Effector CD4-positive, alpha-beta T cell (primary cell): ENCODE data around the gene FLNB.

Experiments
- DNase-seq: peaks from one replicate; pipeline ENCODE4 v3.0.0-alpha.2; 2020

The FLNB gene

DNA sequence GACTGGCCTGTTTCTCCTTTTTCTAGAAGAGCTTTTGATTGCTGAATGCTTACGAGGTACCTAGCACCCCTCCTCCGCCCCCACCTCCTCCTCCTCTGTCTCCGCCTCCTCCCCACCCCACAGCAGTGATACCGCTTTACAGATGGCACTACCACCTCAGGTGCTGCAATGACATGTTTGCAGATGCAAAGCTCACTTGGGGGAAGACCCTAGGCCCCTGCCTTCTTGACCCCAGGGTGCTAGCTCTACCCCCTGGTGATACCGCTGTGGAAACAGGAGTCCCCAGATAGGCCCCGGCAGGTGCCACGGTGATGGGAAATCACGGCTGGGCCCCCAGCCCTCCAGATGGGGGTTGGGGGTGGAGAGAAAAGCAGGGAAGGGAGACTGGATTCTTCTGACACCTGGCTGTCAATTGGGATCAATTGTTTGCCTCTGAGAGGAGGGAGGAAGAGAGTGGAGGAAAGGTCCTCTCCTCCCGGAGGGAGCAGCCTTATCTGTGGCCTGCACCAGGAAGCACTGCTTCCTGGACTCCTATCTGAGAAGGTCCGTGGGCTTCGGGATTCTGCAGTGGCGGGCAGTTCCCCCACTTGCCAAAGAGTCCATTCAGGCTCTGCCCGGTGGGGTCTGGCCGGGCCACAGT, 164.9 kb downstream of the FLNB start:
- DNase-seq = no peak

DNA sequence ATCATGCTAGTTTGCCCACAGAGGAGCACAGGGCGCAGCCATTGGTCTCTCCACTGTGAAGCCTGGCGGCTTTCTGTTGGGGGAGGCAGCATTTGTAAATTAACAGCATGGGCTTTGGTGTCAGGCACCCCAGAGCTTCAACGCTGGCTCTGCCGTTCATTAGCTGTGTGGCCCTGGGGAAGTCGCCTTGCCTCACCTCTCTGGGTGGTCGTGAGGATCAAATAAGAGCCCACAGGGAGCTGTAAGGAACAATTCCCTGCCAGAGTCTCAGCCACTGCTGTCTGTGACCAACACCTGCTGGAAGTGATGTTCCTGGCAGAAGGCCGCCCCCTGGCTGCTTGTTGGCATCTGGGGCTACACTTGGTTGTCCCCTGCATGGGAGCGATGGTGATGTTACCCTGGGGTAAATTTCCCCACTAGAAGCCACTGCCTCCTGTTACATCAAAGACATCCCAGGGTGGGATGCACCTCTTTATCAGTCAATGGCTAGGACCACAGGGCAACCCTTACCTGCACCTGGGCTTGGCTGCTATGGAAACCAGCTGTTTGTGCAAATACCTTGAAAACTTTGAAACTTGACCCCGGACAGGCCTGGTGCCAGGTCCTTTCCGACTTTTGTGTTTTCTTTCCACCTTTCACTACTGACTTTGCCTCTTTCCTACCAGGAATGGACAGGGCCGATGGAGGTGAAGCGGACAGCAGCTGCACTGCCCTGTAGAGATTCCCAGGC, 165.6 kb downstream of the FLNB start:
- peak; percentile 23 for DNase-seq

DNA sequence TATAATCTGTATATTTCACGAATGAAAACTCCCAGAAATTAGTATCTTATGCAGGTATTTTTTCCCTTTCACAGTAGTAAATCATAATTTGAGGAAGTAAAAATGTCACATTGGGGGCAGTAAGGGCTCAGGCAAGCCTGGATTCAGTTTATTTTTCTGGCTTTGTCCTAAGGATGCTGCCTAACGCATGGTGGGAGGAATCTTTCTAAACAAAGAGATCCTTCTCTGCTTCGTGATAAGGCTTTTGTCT, 166.9 kb downstream of the FLNB start:
- no peak for DNase-seq

DNA sequence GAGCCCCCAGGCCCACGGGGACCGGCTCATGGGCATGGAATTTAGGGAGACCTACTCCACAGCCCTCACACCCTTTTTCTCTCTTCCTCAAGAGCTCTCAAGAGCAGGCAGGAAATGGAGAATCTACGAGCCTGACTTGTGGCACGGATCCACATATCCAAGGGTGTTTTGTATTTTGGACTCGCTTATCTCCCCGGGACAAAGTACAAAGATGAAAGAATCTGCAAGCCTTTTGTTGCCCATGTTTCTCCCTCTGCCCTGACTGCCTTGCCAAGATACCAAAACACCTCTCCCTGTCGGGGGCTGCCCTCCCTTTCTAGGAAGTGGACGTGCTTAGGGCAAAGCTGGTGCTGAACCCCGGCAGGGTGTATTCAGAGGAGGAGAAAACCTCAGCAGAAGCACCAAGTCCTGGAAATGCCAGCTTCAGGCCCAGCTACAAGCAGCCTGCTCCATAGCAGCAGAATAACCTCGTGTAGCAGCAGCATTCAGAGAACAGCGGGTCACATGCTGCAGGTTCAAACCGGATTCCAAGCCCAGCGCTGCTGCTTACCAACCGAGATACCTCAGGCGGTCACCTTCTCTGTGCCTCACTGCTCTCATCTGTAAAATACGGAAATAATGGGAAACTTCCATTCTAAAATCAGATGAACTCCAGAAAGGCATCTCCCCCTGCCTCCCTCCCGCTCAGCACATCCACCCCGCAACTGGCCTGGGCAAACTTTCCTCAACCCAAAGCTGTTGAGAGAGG, 167.4 kb downstream of the FLNB start:
- DNase-seq = no peak

DNA sequence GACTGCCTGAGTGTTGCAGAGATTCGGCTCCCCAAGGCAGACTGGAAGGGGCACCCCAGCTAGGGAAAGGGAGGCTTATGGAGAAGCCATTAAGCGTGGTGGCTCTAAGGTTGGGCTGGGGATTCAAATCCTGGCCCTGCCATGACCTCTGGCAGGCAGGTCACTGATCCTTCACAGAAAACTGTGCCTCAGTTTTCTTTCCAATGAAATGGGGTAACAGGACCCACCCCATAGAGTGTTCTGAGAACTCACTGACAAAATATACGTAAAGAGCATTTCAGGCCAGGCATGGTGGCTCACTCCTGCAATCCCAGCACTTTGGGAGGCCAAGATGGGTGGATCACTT, 167.9 kb downstream of the FLNB start:
- no peak for DNase-seq

DNA sequence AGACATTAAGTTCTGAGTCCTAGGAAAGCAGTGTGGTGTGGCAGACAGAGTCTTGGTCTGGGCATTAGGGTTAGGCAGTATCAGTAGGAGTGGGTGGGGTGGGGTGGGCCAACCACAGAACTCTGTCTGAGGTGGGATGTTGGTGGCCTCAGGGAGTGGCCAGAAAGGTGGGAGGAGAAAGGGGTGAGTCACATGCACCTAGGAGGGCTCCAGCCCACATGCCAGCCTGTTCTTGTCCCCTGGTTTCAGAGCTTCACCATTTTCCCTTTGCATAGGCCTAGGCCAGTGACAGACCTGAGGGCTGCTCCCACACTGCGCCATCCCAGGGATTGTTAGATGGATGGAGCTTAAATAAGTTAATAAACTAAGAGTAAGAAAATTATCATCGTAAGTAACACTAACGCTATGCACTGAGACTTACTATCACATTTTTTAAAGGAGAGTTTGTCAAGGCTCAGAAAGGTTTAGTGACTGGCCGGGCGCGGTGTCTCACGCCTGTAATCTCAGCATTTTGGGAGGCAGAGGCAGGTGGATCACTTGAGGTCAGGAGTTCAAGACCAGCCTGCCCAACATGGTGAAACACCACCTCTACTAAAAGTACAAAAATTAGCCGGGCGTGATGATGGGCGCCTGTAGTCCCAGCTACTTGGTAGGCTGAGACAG, 168.7 kb downstream of the FLNB start:
- DNase-seq = no peak

DNA sequence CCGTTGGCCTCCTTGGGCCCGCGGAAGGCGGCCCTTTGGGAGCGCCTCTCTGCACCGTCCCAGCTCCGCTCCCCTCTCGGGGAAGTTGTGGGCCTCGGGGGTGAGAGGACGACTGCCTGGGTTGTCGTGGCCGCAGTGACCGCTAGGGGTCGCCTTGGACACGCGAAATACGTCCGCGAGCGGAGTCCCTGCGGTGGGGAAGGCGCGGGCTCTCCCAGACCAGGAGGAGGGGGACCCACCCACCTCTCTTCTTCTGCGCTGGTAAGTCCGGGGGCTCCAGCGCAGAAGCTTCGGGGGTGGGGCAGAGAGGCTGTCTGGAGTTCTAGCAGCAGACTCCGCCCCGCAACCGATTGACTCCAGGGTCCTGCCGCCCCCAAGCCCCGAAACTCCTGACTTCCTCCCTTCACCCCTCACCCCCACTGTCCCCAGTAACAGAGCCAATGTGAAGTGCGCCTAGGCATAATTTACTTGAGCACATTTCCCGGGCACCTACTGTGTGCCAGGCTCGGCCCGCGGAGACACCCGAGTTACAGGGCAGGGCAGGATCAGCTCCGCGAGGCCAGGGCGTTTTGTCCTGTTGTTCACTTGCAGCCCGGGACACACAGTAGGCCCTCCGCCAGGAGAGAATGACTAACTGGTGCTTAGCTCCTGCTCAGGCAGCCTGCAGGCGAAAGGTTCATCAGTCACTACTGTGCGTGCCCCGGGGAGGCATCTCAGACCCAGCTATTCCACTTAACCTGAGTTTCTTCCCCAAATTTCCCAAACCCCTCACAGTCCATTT, 169.7 kb downstream of the FLNB start:
- DNase-seq = peak; percentile 86

DNA sequence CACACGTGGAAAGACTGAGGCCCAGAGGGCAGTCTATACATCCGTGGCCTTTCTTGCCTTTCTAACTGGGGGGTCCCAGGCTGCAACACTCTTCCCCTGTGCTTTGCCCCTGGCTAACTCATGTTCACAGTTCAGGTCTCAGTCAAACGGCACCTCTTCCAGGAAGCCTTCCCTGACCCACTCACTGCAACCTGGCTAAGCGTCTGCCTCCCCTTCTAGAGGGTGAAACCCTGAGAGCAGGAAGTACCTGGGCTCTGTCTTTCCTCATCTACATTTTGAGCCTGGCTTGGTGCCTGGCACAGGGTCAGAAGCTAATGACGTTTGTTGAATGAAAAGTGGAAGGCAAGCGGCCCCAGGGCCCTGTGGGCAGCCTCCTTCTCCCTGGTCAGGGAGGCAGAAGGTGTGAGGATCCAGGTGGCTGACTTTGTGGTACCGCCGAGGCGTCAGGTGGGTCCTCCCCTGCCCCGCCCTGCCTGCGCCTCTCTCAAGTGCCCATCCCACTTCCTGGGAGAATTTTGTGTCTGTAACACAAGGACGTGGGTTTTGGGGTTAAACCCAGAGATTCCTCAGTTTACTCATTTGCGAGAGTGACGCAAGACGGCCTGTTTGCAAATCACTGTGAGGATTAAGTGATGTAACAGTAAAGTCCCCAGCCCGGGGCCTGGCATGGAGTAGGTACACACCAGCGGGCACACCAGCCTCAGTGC, 170.5 kb downstream of the FLNB start:
- no peak for DNase-seq

DNA sequence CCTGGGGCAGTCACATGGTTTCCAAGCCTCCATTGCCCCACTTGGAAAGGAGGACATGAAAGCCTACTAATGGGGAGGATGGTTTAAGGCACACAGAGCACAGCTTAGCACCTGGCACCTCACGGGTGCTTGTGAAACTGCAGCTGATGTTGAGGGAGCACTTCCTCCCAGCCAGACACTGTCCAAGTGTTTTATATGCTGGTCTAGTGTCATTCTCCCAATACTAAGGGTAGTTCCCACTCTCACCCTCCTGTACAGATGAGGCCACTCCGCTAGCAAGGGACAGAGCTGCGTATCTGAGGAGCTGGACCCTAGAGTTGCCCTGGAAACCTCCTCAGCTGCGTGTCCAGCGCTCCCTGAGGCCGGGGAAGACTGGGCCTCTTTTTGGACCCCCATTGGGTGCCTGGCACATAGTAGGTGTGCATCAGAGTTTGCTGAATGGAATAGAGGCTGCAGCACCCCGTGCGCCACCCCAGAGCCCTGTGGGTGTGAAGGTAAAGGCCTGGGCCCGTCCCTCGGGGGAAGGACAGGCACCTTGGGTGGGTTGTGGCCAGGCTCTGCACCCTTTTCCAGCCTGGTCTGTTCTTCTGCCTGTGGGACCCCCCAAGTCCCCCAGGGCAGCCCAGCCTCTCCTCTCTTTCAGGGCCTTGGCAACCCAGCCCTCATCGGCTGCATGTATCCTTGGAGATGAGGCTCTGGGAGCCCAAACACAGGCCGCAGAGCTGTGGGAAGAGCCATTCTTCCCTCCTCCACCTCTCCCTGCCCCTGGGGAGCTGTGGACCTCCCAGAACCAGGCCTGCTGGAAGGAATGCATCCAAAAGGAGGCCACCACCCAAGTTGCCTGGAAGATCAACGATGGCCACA, 171.2 kb downstream of the FLNB start:
- no peak for DNase-seq

DNA sequence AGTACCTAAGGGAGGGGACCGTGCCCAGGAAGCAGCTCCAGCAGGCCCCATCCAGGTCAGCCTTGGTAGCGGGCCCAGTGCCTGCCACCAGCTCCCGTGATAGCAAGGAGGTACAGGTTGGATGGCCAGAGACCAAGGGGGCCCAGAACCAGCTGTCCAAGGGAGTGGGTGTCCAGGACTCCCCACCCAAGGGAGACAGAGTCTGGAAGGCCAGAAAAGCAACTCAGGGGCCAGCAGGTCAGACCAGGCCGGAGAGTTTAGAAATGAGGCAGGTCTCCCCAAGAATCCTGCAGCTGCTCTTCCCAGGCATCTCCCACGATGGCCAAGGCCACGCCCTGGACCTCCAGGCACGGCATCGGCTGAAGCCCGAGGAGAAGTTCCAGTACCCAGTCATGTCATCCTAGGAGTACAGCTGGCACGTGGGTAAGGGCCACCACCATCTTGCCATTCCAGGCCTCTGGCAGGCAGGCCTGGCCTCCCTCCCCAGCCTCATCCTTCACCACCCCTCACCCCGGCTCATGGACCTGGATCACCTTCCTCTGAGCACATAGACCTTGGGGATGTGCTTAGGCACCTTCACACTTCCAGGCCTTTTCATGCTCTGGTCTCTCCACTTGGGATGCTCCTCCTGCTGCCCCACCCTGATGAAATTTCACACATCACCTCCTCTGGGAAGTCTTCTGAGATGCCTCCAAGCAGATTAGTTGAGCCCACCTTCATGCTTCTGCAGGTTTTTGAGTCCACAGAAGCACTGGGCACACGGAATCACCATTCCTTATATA, 172.1 kb downstream of the FLNB start:
- DNase-seq = no peak

DNA sequence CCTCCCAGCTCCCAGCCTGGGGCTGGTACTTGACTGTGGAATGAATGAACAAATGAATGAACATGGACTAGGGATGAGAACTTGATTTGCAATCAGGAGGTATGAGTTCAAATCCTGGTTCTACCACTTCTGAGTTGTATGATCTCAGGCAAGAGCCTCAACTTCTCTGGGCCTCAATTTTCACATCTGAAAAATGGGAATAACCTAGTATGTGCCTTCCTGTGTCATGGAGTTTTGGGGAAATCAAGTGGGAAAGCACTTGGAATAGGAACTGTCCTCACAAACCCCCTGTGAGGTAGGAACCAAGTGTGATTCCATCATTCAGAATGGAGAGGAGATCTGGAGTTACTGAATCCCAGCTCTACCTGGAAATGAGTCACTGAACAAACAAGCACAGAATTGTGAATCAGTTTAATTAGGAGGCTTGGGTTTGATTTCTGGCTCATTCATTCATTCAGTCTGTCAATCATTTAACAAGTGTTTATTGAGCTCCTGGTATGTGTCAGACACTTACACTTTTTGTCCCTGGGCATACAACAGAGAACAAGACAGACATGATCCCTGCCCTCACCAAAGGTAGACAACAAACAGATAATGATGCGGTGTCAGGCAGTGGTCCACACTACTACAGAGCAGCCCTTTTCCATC, 172.8 kb downstream of the FLNB start:
- no peak for DNase-seq

DNA sequence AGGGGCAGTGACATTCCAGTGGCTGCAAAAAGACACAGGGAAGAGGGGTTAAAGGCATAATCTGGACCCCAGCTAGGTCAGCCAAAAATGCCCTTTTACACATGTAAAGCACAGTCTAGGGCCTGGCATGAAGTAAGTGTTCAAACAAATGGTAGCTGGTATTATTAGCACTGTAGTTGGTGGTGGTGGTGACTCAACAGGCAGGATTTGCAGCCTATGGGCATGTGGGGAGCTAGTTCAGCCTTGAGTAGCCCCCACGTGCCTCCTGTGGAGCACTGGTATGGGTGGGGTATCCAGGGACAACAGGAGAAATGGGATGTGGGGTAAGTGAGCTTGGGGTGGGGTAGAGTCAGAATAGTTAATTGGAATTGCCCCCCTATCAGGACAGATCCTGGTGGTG, 175.0 kb downstream of the FLNB start:
- no peak for DNase-seq

DNA sequence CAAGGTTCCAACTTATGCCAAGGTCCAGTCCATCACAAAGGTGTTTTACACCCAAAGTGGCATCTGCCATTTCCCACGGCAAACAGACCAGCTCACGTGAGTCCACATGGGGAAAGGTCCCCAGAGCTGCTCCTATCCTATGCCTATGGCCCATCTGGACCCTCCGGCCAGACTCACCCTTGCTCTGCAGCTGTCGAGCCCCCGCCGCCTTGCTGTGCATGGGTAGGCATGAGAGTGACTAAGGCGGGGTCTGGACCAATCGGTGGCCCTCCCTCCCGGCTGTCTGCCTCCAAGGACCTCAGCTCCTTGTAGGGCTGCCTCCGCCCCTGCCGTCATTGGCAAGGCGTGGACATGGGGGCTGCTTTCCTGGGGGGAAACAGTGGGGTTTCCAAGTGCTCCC, 175.7 kb downstream of the FLNB start:
- no peak for DNase-seq

DNA sequence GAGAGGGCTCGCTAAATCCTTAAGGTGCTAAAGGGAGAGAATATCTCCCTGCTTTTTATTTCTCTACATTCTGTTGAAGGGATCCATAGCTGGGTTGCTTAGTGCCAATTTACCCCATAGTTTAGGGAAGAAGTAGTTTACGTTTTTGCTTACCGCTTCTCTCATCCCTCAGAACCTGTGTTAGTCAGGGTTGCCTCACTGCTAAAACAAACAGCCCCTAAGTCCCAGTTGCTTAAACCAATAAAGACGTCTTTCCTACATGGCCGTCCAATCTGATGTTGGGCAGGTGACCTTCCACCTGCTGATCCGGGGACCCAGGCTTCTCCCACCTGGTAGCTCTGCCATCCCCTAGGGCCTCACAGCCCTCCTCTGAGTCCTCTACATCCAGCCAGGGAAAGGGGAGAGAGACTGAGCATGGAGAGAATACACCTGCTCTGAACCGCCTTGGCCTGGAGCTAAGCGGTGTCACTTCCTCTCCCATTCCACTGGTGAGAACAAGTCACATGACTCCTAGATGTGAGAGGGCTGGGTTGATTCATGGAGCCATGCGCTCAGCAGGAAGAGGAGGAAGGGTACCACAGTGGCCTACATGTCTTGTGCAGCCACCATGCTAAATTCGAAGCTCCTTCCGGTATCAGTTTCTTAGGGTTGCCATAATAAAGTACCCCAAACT, 176.2 kb downstream of the FLNB start:
- DNase-seq = no peak

DNA sequence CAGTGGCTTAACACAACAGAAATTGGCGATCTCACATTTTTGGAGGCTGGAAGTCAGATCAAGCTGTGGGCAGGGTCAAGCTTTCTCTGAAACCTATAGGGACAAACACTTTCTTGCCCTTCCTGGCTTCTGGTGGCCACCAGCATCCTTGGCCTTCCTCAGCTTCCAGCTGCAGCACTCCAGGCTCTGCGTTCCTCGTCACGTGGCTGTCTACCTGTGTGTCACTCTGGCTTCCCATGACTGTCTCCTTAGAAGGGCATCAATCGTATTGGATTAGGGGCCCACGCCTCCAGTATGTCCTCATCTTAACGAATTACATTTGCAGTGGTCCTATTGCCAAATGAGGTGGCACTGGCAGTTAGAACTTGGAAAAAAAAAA, 176.7 kb downstream of the FLNB start:
- DNase-seq = no peak

DNA sequence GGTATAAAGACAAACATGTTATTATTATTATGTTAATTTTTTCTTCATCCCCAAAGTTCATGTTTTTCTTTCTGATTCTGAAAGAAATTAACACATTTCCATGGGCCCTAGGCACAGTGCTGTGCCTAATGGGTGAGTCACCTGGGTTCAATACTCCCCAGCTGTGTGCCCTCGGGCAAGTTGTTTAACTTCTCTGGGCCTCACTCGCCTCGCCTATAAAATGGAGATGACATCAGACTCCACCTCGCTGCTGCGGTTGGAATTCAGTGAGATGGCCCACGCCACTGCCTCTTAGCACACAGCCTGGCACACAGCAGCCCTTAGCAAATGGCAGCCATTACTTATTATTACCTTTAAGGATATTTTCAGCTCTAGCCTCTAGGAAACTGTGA, 179.9 kb downstream of the FLNB start:
- DNase-seq = no peak

DNA sequence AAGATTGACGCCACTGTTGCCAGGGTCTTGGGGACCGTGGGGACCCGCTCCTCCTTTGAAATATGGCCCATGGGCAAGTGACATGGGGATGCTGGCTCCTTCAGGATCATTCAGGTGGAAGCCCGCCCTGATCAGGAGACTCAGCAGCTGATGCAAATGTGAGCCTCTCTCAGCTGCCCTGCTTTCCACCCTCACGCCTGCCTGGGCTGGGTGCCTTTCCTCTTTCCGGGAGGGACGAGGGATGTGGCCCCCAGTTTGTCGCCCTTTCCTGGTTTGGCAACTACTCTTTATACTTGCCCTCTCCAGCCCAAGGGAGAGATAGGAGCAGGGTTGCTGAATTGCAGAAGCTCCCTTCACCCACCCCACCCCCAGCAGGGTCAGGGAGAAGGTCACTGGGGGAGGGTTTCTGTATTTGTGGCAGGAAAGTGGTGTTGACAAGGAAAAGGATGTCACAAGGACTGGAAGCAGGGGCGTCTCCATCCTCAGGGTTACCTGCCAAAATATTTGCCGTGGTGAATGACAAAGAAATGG, 180.8 kb downstream of the FLNB start:
- no peak for DNase-seq

DNA sequence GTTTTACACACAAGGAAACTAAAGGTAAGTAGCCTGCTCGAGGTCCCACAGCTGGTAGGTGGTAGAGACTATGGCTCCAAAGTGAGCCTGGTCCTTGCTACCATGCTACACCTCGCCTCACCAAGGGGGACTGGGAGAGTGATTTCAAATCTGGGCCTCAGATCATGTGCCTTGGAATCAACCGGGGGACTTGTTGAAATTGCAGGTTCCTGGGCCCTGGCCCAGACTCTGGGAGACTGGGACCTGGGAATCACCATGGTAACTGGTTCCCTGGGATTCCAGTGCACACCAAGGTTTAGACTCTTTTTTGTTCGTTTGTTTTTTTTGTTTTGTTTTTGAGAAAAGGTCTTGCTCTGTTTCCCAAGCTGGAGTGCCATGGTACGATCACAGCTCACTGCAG, 181.5 kb downstream of the FLNB start:
- DNase-seq = no peak

DNA sequence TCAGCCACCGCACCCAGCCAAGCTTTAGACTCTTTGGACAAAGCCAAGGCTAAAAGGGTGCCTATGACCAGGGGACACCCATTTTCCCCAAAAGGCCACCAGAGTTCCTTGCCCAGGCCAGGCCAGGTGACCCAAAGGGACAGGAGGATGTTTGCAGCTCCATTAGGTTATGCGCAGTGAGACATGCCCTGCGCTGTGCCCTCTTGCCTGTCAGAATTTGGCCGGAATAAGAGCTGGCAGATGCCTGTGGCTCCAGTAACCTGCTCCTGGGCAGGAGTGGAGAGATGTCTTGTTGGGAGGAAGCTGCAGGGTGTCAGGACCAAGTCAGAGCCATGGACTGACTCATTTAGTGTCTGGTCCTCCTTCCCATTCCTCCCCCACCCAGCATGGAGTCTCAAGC, 182.1 kb downstream of the FLNB start:
- DNase-seq = no peak
